ENCODE measurements around the gene STARD4.

STARD4 gene

GRCh38 chr5:111498346-111498745 is 14.0 kb downstream of the STARD4 start:
- H3K4me3 Mint-ChIP-seq, result no peak overlapping the region
- no peaks in the 10 kb centered on the region for H3K9me3 Mint-ChIP-seq
- peaks cover 23% of the 10 kb centered on the region for H3K4me1 Mint-ChIP-seq
- H3K27me3 Mint-ChIP-seq (ENCODE audit: low read depth), result no peaks in the 10 kb centered on the region
- TF ChIP-seq, protein P1, sequence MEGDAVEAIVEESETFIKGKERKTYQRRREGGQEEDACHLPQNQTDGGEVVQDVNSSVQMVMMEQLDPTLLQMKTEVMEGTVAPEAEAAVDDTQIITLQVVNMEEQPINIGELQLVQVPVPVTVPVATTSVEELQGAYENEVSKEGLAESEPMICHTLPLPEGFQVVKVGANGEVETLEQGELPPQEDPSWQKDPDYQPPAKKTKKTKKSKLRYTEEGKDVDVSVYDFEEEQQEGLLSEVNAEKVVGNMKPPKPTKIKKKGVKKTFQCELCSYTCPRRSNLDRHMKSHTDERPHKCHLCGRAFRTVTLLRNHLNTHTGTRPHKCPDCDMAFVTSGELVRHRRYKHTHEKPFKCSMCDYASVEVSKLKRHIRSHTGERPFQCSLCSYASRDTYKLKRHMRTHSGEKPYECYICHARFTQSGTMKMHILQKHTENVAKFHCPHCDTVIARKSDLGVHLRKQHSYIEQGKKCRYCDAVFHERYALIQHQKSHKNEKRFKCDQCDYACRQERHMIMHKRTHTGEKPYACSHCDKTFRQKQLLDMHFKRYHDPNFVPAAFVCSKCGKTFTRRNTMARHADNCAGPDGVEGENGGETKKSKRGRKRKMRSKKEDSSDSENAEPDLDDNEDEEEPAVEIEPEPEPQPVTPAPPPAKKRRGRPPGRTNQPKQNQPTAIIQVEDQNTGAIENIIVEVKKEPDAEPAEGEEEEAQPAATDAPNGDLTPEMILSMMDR (IDR thresholded peaks at IDR 0.05; ENCODE audit: unreplicated experiment in 3 of 3), result no peak
- peaks cover 41% of the 10 kb centered on the region for H3K36me3 Mint-ChIP-seq (ENCODE audit: low read depth)
- H3K27ac Mint-ChIP-seq, result no peak overlapping the region

DNA sequence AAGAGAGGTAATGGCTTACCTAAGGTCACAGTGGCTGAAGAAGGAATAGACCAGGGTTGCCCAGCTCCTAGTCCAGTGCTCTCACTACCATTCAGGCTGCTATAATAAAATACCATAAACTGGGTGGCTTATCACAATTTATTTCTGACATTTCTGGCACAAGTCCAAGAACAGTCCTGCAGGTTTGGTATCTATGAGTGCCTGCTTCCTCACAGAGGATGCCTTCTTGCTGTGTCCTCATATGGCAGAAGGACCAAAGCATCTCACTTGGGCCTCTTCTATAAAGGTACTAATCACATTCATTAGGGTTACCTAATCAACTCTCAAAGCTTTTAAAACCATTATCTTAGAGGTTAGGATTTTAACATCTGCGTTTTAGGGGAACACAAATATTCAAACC is 17.2 kb downstream of the STARD4 start:
- H3K36me3 Mint-ChIP-seq (ENCODE audit: low read depth), result peaks cover 29% of the 10 kb centered on the region
- H3K27me3 Mint-ChIP-seq (ENCODE audit: low read depth), result no peaks in the 10 kb centered on the region
- H3K4me3 Mint-ChIP-seq, result no peak overlapping the region
- peaks cover 21% of the 10 kb centered on the region for H3K4me1 Mint-ChIP-seq
- H3K27ac Mint-ChIP-seq, result peak overlapping the region in 1 of 3 experiments; percentile 18
- H3K9me3 Mint-ChIP-seq, result no peaks in the 10 kb centered on the region
- TF ChIP-seq, protein P1 (IDR thresholded peaks at IDR 0.05; ENCODE audit: unreplicated experiment in 3 of 3), result no peak

DNA sequence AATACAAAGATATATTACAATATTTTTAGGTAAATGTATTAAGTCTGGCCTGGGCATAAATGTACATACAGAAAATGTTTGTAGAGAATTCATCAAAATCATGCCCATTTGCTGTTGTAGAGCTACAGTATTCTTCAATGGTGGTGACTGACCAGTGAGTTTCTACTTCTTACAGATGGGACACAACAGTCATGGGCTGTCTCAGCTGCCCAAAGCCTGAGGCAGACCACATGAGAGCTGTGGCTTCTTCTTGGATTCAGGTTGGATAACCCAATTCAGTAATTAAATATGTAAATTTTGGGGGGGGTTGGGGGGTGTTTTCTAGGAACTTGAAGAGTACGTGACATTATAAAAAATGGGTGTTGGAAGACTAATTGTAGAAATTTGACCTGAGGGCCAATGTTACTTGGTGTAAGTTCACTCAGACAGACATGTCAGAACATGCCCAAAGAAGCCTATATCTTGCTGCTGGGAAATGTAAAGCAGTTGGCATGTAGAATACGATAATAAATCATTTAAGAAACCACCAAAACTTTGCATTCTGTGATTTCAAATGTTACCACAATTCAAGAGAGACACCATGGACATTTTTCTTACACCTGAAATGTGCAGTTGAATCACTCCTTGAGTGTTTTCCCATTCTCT is 17.9 kb downstream of the STARD4 start:
- Mint-ChIP-seq H3K4me1 (peaks cover 21% of the 10 kb centered on the region), H3K36me3 (ENCODE audit: low read depth) (peaks cover 25% of the 10 kb centered on the region), H3K27me3 (ENCODE audit: low read depth) (no peaks in the 10 kb centered on the region), H3K9me3 (no peaks in the 10 kb centered on the region), H3K27ac (peak overlapping the region in 1 of 3 experiments; percentile 92), H3K4me3 (no peak overlapping the region)
- TF ChIP-seq, protein P1 (IDR thresholded peaks at IDR 0.05; ENCODE audit: unreplicated experiment in 3 of 3), result no peak

DNA sequence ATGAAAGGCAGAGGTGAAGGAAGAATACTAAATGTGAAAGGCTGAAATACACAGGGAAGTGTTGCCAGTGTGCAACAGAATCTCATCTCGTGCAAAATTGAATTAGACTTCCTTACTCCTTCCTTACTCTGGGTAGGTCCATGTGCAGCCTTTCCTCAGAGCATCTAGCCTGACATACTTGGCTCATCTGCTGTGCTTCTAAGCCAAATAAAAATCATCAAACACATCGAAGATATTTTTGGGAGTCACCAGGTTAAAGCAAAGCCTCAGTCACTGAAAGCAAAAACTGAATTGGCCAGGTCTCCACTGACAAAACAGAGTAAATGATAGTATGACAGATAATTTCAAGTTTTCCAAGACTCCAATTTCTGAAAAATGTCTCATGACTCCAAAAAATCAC is 19.3 kb downstream of the STARD4 start:
- H3K36me3 Mint-ChIP-seq (ENCODE audit: low read depth), result peaks cover 14% of the 10 kb centered on the region
- TF ChIP-seq, protein P1 (IDR thresholded peaks at IDR 0.05; ENCODE audit: unreplicated experiment in 3 of 3), result no peak
- no peaks in the 10 kb centered on the region for H3K9me3 Mint-ChIP-seq
- H3K4me3 Mint-ChIP-seq, result peak overlapping the region in 1 of 3 experiments; percentile 13
- peaks cover 21% of the 10 kb centered on the region for H3K4me1 Mint-ChIP-seq
- no peaks in the 10 kb centered on the region for H3K27me3 Mint-ChIP-seq (ENCODE audit: low read depth)
- peak overlapping the region in 2 of 3 experiments; percentile 37 to 92 for H3K27ac Mint-ChIP-seq

GRCh38 chr5:111488353-111488752 is 24.0 kb downstream of the STARD4 start:
- no peaks in the 10 kb centered on the region for H3K9me3 Mint-ChIP-seq
- peaks cover 15% of the 10 kb centered on the region for H3K4me1 Mint-ChIP-seq
- H3K27ac Mint-ChIP-seq, result no peak overlapping the region
- TF ChIP-seq, protein P1 (IDR thresholded peaks at IDR 0.05; ENCODE audit: unreplicated experiment in 3 of 3), result no peak
- H3K4me3 Mint-ChIP-seq, result no peak overlapping the region
- H3K36me3 Mint-ChIP-seq (ENCODE audit: low read depth), result no peaks in the 10 kb centered on the region
- no peaks in the 10 kb centered on the region for H3K27me3 Mint-ChIP-seq (ENCODE audit: low read depth)

GRCh38 chr5:111486926-111487325 is 25.4 kb downstream of the STARD4 start:
- TF ChIP-seq, protein P1 (IDR thresholded peaks at IDR 0.05; ENCODE audit: unreplicated experiment in 3 of 3), result no peak
- Mint-ChIP-seq H3K9me3 (no peaks in the 10 kb centered on the region), H3K4me1 (peaks cover 7% of the 10 kb centered on the region), H3K27ac (no peak overlapping the region), H3K4me3 (no peak overlapping the region), H3K36me3 (ENCODE audit: low read depth) (no peaks in the 10 kb centered on the region), H3K27me3 (ENCODE audit: low read depth) (no peaks in the 10 kb centered on the region)
